Stimulated activated CD4-positive, alpha-beta T cell treated with anti-CD3 and anti-CD28 coated beads, Interleukin-1b, Interleukin-23, amount 100 ng/mL, for 48 hours (primary cell): ENCODE data around the gene GPER1.
A peak's percentile ranks its signal among the peaks of the same experiment; 100 is the strongest.
"Not testable (repeated sequence)": the region's sequence is repeated elsewhere in the genome, so short reads cannot be mapped to it uniquely, and the experiment has no call there.

Experiments
- DNase-seq: peaks from one replicate; pipeline ENCODE4 v3.0.0-alpha.2; 2020

GPER1 gene

DNA sequence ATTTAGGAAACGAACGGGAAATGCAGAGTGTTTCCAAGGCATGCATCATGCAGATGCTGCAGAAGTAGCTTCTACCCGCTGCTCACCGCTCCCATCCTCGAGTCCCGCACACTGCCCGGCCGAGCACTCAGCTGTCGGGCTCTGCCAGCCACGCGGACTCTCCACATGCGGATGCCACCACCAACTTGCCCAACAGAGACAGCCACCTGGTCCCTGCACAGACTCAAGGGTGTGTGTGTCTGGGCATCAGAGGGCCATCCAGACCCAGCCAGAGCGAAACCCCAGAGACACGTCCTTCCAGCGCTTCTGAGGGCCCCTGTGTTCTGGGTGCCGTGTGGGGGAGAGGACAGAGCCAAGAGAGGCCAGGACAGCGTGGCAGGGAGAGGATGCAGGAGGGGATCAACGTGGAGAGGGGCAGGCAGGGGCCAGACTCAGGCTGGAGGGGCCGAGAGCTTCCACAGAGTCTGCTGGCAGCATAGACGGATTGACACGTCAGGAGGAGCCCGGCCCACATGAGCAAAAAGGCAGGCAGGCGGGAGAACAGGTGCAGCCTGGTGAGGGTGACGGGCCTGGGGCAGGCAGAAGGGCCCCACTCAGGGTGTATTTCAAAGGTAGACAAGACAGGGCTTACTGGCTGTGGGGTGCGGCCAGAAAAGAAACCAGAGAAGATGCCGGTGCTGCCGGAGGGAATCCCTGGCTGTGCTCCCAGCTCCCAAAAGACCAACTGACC, 18.3 kb downstream of the GPER1 start:
- no peak for DNase-seq

DNA sequence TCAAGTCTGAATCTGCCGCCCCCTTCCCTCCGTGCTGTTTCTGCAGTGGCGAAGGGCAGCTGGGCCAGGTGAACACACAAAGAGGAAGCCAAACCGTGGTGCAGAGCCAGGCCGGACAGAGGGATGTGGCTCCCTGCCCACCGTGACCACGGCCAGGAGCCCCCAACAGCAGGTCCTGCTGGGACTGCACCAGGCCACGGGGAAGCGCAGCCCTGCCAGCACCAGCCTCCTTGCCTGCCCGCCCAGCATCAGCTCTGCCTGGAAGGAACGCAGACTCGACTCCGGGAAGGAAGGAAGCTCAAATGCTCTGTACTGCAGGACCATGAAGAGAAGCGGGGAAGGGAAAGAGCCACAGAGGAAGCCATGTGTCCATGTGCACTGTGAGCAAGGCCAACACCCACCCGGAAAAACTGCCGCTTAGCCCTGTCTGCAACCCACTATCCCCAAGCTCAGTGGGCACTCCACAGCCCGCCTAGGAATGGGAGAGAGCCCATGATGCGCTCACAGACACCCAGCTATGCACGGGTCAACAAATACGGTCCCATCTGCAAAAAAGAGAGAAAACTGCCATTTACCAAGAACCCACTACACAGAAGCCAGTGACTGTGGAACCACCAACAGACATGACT, 19.0 kb downstream of the GPER1 start:
- DNase-seq, result no peak

GRCh38 chr7:1108264-1108920, 20.5 kb downstream of the GPER1 start:
- DNase-seq, result no peak

- no peak for DNase-seq
These were observed 21.8 kb downstream of the GPER1 start for GRCh38 chr7:1109581-1110310.

- no peak for DNase-seq
These were observed 22.4 kb downstream of the GPER1 start for GRCh38 chr7:1110358-1110757.

- DNase-seq, result no peak
These were observed 23.2 kb downstream of the GPER1 start for GRCh38 chr7:1111156-1111555.

GRCh38 chr7:1112109-1112508, 24.2 kb downstream of the GPER1 start:
- DNase-seq, result no peak

GRCh38 chr7:1112625-1113547, 25.0 kb downstream of the GPER1 start:
- DNase-seq, result no peak

DNA sequence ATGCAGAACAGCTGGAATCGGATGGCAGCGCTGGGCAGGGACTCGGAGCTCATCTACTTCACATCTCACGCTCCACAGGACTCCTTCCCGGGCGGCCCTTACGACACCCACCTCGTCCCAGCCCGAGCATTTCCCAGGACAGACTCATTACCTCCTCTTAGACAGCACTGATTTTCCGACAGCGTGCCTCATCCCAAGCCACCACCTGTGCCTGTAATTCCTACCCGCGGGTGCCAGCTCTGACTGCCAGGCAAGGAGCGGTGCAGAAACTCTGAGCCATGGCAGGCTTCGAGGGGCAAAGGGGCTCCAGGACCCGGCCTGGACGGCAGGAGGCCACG, 25.6 kb downstream of the GPER1 start:
- no peak for DNase-seq

DNA sequence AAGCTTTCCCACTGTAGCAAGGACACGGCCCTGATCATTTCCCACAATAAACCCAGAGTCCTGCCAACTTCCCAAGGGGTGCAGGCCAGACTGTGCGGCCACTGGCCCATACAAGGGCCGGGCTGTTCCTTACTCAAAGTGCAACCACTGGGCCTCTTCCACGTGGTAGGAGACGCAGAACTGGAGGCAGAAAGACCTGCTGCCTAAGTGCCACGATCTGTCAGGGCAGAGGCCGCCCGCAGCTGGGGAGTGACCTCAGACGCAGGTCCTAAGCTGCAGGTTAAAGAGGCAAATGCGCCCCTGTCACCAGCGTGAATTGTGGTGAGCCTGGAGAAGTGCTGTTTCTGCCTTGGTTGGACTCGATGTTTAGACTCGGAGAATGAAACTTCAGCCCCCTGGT, 26.2 kb downstream of the GPER1 start:
- DNase-seq, result no peak

GRCh38 chr7:1114505-1114904, 26.6 kb downstream of the GPER1 start:
- DNase-seq, result no peak

DNA sequence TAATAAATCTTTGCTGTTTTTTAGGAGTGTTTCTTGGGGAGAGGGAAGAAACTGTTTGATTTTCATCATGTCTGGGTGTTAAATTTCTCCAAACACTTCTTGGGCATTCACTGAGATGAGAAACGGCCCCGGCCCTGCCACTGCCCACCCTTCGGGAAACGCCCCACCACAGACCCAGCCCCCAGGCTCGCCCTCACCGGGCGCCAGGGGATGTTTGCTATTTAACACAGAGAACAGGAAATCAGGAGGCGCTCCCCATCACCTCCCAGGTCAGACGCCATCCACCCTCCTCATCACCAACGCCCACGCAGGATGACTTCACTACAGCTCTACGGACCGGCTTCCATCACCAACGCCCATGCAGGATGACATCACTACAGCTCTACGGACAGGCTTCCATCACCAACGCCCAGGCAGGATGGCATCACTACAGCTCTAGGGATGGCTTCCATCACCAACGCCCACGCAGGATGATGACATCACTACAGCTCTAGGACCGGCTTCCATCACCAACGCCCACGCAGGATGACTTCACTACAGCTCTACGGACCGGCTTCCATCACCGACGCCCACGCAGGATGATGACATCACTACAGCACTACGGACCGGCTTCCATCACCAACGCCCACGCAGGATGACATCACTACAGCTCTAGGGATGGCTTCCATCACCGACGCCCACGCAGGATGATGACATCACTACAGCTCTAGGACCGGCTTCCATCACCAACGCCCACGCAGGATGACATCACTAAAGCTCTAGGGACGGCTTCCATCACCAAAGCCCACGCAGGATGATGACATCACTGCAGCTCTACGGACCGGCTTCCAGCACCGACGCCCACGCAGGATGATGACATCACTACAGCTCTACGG, 27.5 kb downstream of the GPER1 start:
- peak; percentile 47 for DNase-seq

DNA sequence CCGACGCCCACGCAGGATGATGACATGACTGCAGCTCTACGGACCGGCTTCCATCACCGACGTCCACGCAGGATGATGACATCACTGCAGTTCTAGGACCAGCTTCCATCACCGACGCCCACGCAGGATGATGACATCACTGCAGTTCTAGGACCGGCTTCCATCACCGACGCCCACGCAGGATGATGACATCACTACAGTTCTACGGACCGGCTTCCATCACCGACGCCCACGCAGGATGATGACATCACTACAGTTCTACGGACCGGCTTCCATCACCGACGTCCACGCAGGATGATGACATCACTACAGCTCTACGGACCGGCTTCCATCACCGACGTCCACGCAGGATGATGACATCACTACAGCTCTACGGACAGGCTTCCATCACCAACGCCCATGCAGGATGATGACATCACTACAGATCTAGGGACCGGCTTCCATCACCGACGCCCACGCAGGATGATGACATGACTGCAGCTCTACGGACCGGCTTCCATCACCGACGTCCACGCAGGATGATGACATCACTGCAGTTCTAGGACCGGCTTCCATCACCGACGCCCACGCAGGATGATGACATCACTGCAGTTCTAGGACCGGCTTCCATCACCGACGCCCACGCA, 28.6 kb downstream of the GPER1 start:
- DNase-seq, result not testable (repeated sequence)

GRCh38 chr7:1117321-1117928, 29.5 kb downstream of the GPER1 start:
- DNase-seq, result no peak

DNA sequence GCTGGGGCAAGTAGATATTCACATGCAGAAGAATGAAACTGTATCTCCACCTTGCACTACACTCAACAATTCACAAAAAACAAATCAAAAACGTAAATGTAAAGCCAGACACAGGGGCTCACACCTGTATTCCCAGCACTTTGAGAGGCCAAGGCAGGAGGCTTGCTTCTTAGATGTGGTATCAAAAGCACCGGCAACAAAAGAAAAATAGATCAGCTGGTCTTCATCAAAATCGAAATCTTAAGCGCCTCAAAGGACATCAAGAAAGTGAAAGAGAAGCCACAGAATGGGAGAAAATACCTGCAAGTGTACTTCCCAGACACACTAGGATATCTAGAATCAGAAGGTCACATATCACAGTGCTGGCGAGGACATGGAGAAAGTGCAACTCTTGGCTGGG, 31.3 kb downstream of the GPER1 start:
- DNase-seq, result no peak

DNA sequence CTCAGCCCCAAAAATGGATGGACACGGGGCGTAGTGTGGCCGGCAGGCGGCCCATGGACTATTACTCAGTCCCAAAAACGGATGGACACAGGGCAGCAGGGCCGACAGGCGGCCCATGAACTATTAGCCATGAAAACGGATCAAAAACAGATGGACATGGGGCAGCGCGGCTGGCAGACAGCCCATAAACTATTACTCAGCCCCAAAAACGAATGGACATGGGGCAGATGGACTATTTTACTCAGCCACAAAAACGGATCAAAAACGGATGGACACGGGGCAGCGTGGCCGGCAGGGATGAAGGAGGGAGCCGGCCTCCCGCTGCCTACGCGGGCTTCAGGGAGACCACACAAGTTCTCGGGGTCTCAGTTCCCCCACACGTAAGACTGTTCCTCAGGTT, 32.9 kb downstream of the GPER1 start:
- DNase-seq, result no peak

DNA sequence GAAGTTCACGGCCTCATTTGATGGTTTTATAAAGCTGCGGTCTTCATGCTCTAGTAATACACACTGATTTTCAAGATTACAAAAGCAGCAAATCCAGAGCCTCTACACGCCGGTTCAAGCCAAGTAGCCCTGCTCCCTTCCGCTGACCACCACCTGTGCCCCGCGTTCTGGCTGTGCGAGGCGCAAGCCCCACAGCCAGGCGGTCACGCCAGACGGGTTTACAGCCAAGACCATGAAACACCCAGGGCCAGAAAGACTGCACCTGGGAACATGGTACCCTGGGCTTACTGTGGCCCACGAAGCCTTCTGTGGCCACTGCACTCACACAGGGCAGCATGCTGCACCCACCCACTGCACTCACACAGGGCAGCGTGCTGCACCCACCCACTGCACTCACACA, 33.6 kb downstream of the GPER1 start:
- no peak for DNase-seq

DNA sequence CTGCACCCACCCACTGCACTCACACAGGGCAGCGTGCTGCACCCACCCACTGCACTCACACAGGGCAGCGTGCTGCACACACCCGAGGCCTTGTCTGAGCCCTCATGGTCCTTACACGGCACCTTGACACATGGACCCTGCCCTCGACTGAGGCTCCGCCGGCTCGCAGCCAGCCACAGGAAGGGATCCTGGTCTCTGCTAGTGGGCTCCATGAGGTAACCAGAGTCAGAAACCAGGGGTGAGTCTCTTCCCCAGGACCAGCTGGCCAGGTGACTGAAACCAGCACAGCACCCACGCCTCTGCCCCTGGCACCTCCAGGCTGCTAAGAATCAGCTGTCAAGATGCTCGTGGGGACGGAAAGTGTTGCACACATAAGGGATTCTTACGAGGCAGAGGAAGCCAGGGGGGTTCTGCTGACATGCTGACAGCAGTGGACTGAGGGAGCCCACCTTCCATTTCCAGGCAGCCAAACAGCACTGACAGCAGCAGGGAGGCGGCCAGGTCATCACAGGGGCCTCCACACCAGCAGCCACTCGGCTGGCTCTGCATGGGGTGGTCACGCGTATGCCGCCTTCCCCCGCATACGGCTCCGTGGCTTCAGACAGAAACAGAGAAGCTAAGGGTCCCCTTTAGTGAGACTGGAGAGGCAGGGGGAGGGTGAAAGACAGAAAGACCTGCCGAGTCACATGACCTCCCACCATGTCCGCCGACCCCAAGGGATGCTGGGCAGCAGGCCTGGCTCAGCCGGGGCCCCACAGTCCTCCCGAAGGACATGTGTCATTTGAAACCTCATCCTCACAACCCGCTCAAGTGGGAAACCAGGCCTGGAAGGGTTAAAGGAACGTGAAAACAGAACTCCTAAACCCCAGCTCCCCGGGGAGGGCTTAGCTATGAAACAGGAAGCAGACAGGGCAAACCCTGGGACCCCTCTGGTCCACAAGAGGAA, 34.2 kb downstream of the GPER1 start:
- DNase-seq, result no peak

DNA sequence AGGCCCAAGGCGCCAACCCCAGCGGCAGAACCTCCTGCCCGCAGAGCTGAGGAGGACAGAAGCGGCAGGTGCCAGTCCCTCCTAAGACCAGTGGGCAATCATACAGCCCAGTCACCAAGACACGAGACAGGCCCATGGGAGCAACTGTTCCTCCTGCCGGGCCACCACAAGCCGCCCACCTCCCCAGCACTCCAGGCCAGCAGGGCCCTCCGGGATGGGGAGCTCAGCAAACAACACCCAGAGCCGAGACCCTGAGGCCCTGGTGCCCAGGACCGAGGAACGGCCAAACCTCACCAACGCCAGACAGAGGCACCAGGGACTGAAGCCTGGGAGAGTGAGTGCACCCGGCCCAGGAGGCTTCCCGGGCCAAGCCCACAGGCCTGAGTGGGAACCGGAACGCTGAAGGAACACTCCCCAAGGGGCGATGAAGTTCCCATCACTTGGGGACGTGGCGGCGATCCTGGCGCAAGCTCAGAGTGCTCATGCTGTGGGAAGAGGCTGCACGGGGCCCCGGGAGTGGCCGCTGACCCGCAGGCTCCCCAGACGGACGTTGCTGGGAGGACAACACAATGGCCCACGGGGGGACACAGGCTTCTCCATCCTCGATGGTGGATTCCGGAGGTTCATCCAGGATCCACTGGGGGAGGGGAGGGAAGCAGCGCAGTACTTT, 35.1 kb downstream of the GPER1 start:
- no peak for DNase-seq
